HepG2 (cell line): Measurements from ENCODE around the gene IRF7. TPM values are rescaled to one million over a fixed set of nuclear protein-coding genes. Genes with fewer than 3 reads are reported as not detected.
A peak's percentile ranks its signal among the peaks of the same experiment; 100 is the strongest.

ENCODE experiments used
- ATRX ChIP-seq: sonication (generic); formaldehyde crosslinking; IDR thresholded peaks from 2 replicates; pipeline ENCODE4 v1.4.0; 2020; ENCODE audit warnings: missing genetic modification reagents, borderline replicate concordance
- ELF3 ChIP-seq: IDR thresholded peaks from 2 replicates; pipeline ENCODE4 v1.6.1; 2016; ENCODE audit warnings: missing genetic modification reagents, missing compliant biosample characterization
- HINFP ChIP-seq: sonication (generic); formaldehyde crosslinking; IDR thresholded peaks from 2 replicates; pipeline ENCODE4 v1.4.0; 2020; ENCODE audit warnings: low read depth, mild to moderate bottlenecking, missing genetic modification reagents
- HNRNPK ChIP-seq: fragments of 200-400 bp; formaldehyde crosslinking; IDR thresholded peaks from 2 replicates; pipeline ENCODE4 v1.6.1; 2018; ENCODE audit warnings: low read length, low read depth, moderate library complexity, mild to moderate bottlenecking; ENCODE audit not compliant: poor library complexity, severe bottlenecking
- JUN ChIP-seq: sonication (generic); formaldehyde crosslinking; IDR thresholded peaks from 2 replicates; pipeline ENCODE4 v1.4.0; 2020; ENCODE audit warnings: mild to moderate bottlenecking, missing genetic modification reagents
- KAT7 ChIP-seq: IDR thresholded peaks from 2 replicates; pipeline ENCODE4 v1.6.1; 2018; ENCODE audit warnings: borderline replicate concordance, missing compliant biosample characterization
- KLF11 ChIP-seq: IDR thresholded peaks from 2 replicates; pipeline ENCODE4 v1.6.1; 2016; ENCODE audit warnings: missing compliant biosample characterization
- MTA3 ChIP-seq: sonication (generic); formaldehyde crosslinking; IDR thresholded peaks from 2 replicates; pipeline ENCODE4 v1.4.0; 2020; ENCODE audit warnings: missing genetic modification reagents
- MTF1 ChIP-seq: sonication (generic); formaldehyde crosslinking; IDR thresholded peaks from 2 replicates; pipeline ENCODE4 v1.5.0; 2020; ENCODE audit warnings: missing genetic modification reagents
- NFRKB ChIP-seq: fragments of 450-650 bp; IDR thresholded peaks from 2 replicates; pipeline ENCODE4 v1.6.1; 2017
- NFYB ChIP-seq: sonication (generic); formaldehyde crosslinking; IDR thresholded peaks from 2 replicates; pipeline ENCODE4 v1.4.0; 2020; ENCODE audit warnings: missing genetic modification reagents
- SAP130 ChIP-seq: IDR thresholded peaks from 2 replicates; pipeline ENCODE4 v1.6.1; 2016; ENCODE audit warnings: low read depth
- SPEN ChIP-seq: sonication (generic); formaldehyde crosslinking; IDR thresholded peaks from 2 replicates; pipeline ENCODE4 v1.5.1; 2020; ENCODE audit warnings: low read depth, mild to moderate bottlenecking, missing genetic modification reagents
- ZBTB26 ChIP-seq: IDR thresholded peaks from 2 replicates; pipeline ENCODE4 v1.6.1; 2016; ENCODE audit warnings: missing compliant biosample characterization, missing genetic modification reagents, borderline replicate concordance
- ZNF382 ChIP-seq: sonication (generic); formaldehyde crosslinking; IDR thresholded peaks from 2 replicates; pipeline ENCODE4 v1.5.0; 2020; ENCODE audit warnings: missing genetic modification reagents, mild to moderate bottlenecking, borderline replicate concordance
- ZNF563 ChIP-seq: sonication (generic); formaldehyde crosslinking; IDR thresholded peaks from 2 replicates; pipeline ENCODE4 v1.8.0; 2022; ENCODE audit warnings: mild to moderate bottlenecking, moderate library complexity, missing genetic modification reagents
- ZNF619 ChIP-seq: sonication (generic); formaldehyde crosslinking; IDR thresholded peaks from 2 replicates; pipeline ENCODE4 v1.4.0; 2020; ENCODE audit warnings: mild to moderate bottlenecking, missing genetic modification reagents
- ZNF687 ChIP-seq: sonication (generic); formaldehyde crosslinking; IDR thresholded peaks from 2 replicates; pipeline ENCODE4 v1.5.1; 2020; ENCODE audit warnings: mild to moderate bottlenecking, missing genetic modification reagents, moderate library complexity
- ZNF710 ChIP-seq: sonication (generic); formaldehyde crosslinking; IDR thresholded peaks from 2 replicates; pipeline ENCODE4 v1.5.0; 2020; ENCODE audit warnings: mild to moderate bottlenecking, missing genetic modification reagents, borderline replicate concordance
- ZNF776 ChIP-seq: sonication (generic); formaldehyde crosslinking; IDR thresholded peaks from 2 replicates; pipeline ENCODE4 v1.4.0; 2020; ENCODE audit warnings: mild to moderate bottlenecking, missing genetic modification reagents
- ZNF879 ChIP-seq: sonication (generic); formaldehyde crosslinking; IDR thresholded peaks from 2 replicates; pipeline ENCODE4 v1.8.1; 2023; ENCODE audit warnings: missing genetic modification reagents
- ZSCAN29 ChIP-seq: sonication (generic); formaldehyde crosslinking; conservative IDR thresholded peaks from 2 replicates; pipeline ENCODE4 v1.4.0; 2020; ENCODE audit warnings: mild to moderate bottlenecking, missing genetic modification reagents
- polyA plus RNA-seq, 8 experiments: library from polyadenylated mRNA; depleted of rRNA in 3 of 8; stranded (reverse) in 7 of 8; unstranded in 1 of 8; fragments of >200 nt; fragmentation: Illumina TruSeq in 4 of 8; extraction: Trizol in 4 of 8; gene quantifications; 2 replicates each; pipeline versions ENCODE4 v1.2.1 to v1.2.3, GENCODE V29; 2011 to 2016; ENCODE audit warnings: low read depth in 4 of 8, missing spikeins in 1 of 8, mixed read lengths in 1 of 8; ENCODE audit not compliant: insufficient read depth in 1 of 8
- total RNA-seq, 5 experiments: library from RNA; depleted of rRNA; stranded (reverse); fragments of >200 nt; fragmentation: Illumina TruSeq; extraction: Trizol; gene quantifications; 2 replicates each; pipeline ENCODE4 v1.2.3, GENCODE V29; 2016; ENCODE audit warnings: low read depth in 1 of 5

Gene IRF7
- total and polyA plus RNA-seq, 2 of the 13 experiments (the other 11 are each of a cell fraction or from before 2014, with no cell fraction given): not detected

GRCh38 chr11:586376-587316 is 29.1 kb downstream of the IRF7 start (continued):
- TF ChIP-seq NFYB (CRISPR knock-in tag) (no peak), ZNF710 (CRISPR knock-in tag) (no peak), ZNF879 (CRISPR knock-in tag) (no peak), MTA3 (CRISPR knock-in tag) (no peak), ZNF563 (CRISPR knock-in tag) (no peak), ZNF687 (CRISPR knock-in tag) (peak; percentile 73), ZNF776 (CRISPR knock-in tag) (no peak), ZNF619 (CRISPR knock-in tag) (no peak), KLF11 (no peak), KAT7 (no peak), JUN (CRISPR knock-in tag) (no peak), ZSCAN29 (CRISPR knock-in tag) (no peak), NFRKB (no peak), HINFP (CRISPR knock-in tag) (no peak), HNRNPK (no peak), SPEN (CRISPR knock-in tag) (no peak), SAP130 (CRISPR knock-in tag) (peak; percentile 59), ZBTB26 (CRISPR knock-in tag) (no peak), ELF3 (peak; percentile 30; the same call in 1 of the 2 replicates), MTF1 (no peak), ZNF382 (CRISPR knock-in tag) (no peak), ATRX (no peak)
